Urothelium cell line (cell line): ENCODE results near the gene SHQ1.
"Not testable (repeated sequence)": the region's sequence is repeated elsewhere in the genome, so short reads cannot be mapped to it uniquely, and the experiment has no call there.

Experiments
- DNase-seq: peaks from one replicate; pipeline ENCODE4 v3.0.0; 2011; ENCODE audit warnings: low spot score, mixed read lengths
- FAIRE-seq: peaks from 2 replicates; lab custom pipeline; 2011; peaks lifted over from hg19 to GRCh38; lab: Jason Lieb, UNC

The SHQ1 gene

DNA sequence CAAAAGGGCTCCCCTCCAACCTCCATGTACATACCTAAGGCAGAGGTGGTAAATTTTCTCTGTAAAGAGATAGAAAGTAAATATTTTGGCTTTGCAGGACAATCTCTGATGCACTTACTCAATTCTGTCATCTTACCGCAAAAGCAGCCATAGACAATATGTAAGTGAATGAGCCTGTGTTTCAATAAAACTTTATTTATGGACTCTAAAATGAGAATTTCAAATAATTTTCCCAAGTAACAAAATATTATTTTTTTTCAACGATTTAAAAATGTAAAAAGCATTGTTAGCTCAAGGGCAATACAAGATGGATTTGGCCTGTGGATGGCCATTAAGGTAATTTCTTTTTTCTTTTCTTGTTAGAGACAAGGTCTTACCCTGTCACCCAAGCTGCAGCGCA, 44.7 kb downstream of the SHQ1 start:
- FAIRE-seq (no peak), DNase-seq (no peak)

GRCh38 chr3:72802001-72802400, 46.2 kb downstream of the SHQ1 start:
- no peak for DNase-seq

GRCh38 chr3:72800869-72801268, 47.4 kb downstream of the SHQ1 start:
- DNase-seq (no peak), FAIRE-seq (no peak)

More at GRCh38 chr3:72802001-72802400, 46.2 kb downstream of the SHQ1 start:
- no peak for FAIRE-seq

DNA sequence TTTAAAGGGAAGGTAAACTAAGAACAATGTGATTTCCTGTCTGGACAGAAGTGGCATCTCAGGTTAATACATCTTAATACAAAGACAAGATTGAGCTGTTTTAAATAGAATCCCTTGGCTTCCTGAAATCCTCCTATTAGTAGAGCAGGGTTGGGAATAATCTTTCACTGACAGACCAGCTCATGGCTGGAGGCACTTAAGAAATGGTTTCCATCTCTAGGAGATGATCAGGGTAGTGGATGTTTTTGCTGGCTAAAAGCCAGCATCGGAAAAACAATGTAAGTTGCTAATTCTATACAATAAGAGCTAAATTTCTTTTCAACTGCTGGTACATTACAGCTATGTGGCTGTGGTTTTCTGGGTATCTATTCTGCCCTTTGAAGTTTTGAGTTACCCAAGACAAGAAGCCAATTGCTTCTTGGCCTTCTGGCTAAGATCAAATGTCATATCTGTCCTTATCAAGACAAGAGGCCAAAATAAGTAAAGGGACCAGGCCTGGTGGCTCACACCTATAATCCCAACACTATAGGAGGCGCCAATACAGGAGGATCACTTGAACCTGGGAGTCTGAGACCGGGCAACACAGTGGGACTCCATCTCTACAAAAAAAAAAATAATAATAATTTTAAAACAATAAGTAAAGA, 49.6 kb downstream of the SHQ1 start:
- no peak for FAIRE-seq

DNA sequence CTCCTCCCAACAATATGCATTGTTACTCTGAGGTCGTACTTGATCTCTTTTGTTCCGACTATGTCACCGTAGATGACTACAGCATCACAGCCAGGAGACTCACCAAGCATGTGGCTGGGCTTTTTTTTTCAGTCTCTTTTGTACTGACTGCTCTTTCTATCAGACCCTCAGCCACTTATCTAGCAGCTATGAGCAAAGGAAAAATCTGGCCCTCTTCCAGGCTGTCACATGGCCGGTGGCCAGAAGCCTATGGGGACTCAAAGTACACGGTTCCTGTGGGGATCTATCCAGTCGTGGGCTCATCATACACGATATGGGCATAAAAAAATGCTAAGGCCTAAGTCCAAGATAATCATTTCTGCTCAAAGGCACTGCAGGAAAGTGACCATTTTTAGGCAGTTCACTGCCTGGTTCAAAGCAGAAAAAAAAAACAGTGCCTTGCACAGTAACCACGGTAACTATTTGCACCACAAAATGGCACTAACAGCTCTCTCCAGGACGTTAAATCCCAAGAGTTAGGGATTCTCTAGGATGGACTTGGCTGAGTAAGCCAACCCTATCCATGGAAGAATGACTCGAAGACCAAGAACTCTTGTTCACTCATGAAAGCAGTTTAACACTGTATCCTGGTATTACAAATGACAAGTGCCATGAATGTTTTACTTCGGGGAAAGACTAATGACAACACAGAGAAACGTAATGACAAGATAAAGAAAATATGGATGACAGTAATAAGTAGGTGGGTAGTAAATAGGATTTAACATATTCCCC, 50.3 kb downstream of the SHQ1 start:
- no peak for FAIRE-seq

More for the DNA sequence above, 49.6 kb downstream of the SHQ1 start:
- DNase-seq = no peak

DNA sequence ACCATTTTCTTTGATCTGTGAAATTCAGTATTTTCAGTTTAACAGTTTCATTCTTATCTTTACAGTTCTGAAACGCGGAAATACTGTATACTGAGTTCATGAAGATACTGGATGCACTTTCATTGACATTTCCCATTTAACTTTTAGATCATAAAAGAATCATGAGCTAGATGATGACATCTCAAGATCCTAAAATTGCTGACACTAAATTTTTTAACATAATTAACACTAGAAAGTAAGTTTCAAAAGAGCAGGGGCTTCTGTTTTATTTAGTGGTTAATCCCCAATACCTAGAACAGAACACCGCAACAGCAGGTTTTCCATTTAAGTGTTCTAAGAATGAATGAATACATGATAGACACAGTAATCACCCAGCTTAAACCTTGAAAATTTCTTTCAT, 54.2 kb downstream of the SHQ1 start:
- DNase-seq (no peak), FAIRE-seq (no peak)

More for the DNA sequence above, 50.3 kb downstream of the SHQ1 start:
- no peak for DNase-seq

DNA sequence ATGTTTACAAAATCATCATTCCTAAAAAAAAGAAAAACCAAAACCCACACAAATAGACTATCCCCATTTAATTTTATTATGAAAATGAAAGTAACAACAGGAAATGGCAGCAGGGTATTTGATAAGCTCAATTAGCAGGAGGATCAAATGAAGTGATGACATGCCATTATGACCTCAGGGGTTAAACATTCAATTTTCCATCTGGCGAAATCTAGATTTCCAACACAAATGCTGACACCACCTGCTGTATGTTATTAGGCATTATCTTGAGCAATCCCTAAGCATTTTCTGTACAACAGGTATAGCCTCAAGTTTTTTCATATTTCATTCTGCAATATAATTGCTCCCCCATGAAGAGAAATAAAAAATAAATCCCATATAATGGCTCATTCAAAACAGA, 57.1 kb downstream of the SHQ1 start:
- no peak for DNase-seq
- no peak for FAIRE-seq

- DNase-seq (no peak), FAIRE-seq (no peak)
Observed at GRCh38 chr3:72789786-72790185, 58.5 kb downstream of the SHQ1 start.

GRCh38 chr3:72788232-72788631, 60.0 kb downstream of the SHQ1 start:
- not testable (repeated sequence) for FAIRE-seq, DNase-seq

DNA sequence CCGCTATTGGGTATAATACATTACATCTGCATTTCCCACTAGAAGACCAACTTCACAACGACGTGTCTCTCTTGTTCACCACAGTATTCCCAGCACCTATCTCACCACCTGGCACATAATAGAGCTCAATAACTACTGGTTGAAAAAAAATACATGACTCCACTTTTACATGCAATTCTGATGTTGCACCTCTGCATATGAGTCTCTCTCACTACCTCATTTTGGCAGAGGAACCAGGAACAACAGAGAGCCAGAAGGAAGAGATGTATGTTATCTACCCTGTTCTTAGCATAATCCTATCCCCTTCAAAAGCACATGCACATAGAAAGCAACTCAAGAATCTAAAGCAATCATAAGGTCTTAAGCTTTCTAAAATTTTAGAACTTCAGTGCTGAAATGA, 61.6 kb downstream of the SHQ1 start:
- FAIRE-seq (no peak), DNase-seq (no peak)

DNA sequence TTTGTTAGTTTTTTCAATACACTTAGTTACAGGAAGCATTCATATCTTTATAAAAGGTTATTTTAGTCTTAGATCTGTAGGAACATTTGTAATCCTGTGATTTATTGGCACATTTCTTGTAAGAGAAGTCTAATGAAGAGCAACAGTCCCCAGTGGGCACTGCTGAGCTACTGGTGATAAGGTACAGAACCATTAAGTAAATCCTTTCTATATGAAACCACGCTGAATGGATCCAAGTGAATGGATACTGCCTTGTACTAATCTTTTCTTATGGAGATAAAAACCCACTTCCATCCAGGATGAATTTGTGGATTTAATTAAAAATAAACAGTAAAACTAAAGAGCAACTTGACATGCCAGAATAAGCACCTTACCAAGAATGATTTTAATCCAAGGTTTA, 64.0 kb downstream of the SHQ1 start:
- DNase-seq = no peak
- FAIRE-seq = no peak

DNA sequence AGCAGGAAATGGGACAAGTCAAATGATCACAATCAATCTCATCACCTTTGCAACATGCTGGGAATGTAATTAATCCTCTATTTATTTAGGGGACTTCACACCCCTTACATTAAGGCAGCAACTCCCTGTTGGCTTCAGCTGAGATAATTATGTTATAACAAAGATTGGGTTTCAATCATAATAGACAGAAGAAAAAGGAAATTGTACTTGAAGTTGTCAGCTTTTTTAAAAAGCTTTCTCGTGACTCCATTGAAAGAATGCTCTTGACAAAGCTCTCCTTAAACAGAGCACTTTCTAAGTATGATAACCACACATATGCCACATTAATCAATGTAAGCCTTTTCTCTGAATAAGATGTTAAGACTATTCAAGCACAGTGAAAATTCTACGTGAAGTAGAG, 65.7 kb downstream of the SHQ1 start:
- FAIRE-seq (no peak), DNase-seq (no peak)

DNA sequence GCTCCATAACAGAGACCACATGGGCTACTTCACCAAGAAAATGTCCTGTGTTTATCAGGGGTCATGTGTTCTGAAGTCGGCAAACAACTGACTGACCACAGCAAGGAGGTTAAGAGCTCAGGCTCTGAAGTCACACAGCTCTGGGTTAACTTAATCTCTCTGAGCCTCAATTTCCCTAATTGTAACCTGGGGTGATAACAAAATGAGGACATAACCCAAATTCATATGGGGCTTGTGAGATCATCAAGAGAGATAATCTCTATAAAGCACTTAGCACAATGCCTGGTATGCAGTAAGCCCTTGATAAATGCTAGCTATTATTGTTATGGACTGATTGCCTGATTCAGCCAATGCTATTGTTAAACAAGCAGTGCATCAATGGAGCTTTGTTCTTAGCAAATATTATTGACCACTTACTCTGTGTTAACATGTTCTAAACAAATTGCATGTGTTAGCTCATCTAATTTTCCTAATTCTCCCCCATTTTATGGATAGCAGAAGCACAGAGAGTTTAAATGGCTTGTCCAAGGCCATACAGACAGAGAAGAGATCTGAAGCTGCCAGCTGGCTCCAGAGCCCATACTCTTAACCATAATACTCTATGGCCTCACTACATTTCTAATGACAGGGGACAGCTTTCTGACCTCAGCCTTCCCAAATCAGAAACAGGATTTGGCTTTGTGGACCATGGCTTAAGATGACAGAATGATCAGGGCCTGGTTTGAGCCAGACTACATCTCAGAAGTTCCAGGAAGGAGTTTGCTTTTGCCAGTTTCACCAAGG, 78.3 kb downstream of the SHQ1 start:
- FAIRE-seq = no peak
- no peak for DNase-seq

DNA sequence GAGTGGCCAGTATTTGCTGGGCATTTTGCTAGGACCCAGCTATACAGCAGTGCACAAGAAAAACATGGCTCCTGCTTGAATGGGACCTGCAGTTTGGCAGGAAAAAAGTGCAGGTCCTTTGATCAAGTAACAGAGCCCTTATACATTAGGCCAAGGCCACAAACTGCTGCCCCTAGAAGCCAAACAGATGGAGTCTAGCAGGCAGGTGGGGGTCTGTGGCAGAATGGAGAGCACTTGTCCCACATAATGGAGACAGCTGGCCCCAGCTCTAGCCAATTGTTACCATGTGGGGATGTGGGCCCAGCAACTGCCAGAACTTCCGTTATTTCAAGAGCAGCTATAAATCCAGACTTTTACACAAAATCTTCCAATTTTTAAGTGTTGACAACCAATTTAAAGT, 79.3 kb downstream of the SHQ1 start:
- DNase-seq = no peak
- FAIRE-seq = no peak

DNA sequence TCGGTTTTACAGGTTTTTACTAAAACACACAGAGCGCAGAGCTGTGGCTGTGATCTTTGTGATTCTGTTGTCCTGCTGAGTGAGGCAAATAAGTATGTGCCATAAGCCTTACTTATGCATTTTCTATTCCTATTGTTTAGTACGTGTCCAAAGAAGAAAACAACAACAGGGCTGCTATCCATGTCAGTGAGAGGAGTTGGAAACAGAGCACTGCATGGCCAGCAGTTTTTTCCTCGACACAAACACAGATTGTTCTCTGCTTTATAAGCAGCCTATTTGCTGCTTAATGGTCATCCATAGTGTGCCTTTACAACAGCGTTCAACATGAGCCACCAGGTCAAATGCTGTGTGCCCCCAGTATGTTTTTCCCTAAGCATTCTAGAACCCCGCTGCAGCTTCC, 79.8 kb downstream of the SHQ1 start:
- no peak for FAIRE-seq
- no peak for DNase-seq

DNA sequence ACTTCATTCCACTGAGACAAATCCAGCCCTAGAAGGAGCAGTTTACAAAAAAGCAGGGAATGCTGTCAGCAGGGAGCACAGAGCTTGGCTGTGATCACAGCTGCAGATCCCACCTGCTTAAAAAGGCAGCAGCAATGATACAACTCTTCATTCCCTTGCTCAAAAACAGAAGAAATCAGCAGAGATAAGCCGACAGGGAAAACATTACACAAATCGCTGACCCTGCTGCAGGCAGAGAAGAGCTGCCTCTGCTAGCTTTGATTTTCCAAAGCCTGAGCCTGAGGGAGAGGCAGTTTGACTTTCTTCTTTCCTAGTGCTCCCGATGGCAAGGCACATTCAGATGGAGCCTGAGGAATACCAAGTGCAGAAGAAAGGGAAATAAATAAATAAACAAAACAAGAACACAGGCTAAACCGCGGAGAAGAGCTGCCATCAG, 80.2 kb downstream of the SHQ1 start:
- FAIRE-seq (no peak), DNase-seq (no peak)

GRCh38 chr3:72766866-72767265, 81.4 kb downstream of the SHQ1 start:
- DNase-seq = no peak

DNA sequence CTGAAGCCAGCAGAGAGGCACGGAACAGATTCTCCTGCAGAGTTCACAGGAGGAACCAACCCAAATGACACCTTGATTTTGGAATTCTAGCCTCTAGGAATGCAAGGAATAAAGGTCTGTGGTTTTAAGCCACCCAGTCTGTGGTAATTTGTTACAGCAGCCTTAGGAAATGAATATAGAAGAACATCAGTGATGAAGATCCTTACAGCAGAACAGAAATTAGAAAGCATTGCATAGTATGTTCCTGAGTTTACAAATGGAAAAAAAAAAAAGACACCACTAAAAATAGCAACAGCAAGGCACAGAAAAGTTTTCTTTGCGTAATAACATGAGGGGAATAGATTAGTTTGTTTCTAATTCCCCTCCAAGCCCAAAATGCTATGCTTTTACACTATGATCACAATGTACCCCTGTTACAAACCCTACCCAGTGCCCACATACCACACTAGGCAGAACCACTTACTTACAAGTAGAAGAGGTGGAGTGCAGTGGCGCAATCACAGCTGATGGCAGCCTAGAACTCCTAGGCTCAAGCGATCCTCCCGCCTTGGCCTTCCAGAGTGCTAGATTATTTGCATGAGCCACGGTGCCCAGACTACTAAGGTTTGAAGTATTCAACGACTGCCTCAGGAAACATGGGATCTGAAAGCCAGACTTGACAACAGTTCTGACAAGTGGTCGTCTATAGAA, 84.3 kb downstream of the SHQ1 start:
- FAIRE-seq (no peak), DNase-seq (no peak)

More at GRCh38 chr3:72766866-72767265, 81.4 kb downstream of the SHQ1 start:
- no peak for FAIRE-seq

DNA sequence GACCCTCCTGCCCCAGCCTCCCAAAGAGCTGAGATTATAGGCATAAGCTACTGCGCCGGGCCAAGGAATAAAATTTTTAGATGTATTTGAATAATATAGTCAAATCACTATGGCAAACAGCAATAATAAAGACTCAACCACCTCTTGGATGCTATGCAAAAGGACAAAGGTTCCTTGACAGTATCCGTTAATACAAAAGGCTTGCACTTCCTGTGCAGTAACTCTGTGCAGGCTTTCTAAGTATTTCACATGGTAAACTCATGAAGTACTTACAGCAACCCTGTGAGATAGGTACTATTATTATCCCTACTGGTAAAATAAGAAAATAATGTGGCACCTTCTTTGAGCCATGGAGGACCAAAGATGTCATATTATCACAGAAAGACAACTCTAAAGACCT, 86.8 kb downstream of the SHQ1 start:
- FAIRE-seq (no peak), DNase-seq (no peak)

GRCh38 chr3:72760225-72760624, 88.0 kb downstream of the SHQ1 start:
- FAIRE-seq (no peak), DNase-seq (no peak)

DNA sequence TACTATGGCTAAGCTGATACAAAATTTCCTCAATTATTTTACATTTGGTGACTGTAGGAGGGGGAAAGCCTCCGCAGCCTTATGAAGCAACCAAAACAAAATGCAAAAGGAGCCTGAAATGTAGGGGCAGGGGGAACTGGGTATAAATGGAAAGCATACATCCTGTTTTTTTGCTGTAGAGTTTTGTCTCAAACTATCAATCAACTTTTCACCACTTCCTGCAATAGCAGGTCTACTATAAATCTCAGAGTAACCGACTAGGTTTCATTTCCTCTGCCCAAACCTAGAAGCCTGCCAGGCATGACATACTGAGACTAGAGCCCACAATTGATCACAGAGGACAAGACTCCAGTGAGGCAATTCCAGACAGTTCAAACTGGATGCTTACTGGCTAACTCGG, 91.3 kb downstream of the SHQ1 start:
- no peak for FAIRE-seq
- no peak for DNase-seq
